ENCODE data around the gene KITLG. TPM values are rescaled to one million over a fixed set of nuclear protein-coding genes. Genes with fewer than 3 reads are reported as not detected.

Gene KITLG
- total RNA-seq, 2 experiments from 2014 or later: not detected

DNA sequence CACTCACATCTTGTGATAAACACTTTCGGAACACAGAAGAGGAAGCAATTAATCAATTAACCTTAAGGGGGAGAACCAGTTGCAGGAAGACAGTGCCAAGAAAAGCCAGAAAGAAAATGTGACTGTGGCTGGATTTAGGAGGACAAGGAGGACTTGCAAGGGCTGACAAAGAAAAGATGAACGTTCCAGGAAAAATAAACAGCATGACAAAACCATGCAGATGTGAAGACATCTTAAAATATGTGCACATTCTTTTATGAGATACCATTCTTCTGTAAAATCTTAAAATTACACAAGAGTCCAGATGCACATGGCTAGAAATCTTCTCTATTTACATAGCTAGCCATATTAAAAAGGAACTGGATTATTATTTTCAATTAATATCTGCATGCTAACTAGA lies 33.4 kb downstream of the KITLG start:
- no peaks in the 10 kb centered on the region for H3K9me2 ChIP-seq (ENCODE audit: insufficient read depth, low read length)
- intact Hi-C loops (cut with micrococcal nuclease; ENCODE audit: unreplicated experiment): no loop called here
- H3K36me3 ChIP-seq (ENCODE audit: insufficient read depth, low read length): no peaks in the 10 kb centered on the region
- no peak overlapping the region for H2AFZ ChIP-seq (ENCODE audit: low read length)
- H3K4me1 ChIP-seq (ENCODE audit: insufficient read depth, low read length, poor library complexity, severe bottlenecking): no peaks in the 10 kb centered on the region
- no peaks in the 10 kb centered on the region for H3K79me2 ChIP-seq (ENCODE audit: insufficient read depth, low read depth, low read length)
- BruUV-seq (replicated peaks): no TSS peak
- DNase-seq (ENCODE audit: low spot score): no peak
- CTCF ChIA-PET (ENCODE audit: unreplicated experiment): no interaction called here
- no peak overlapping the region for H3K4me3 ChIP-seq (ENCODE audit: low read depth, low read length, poor library complexity, severe bottlenecking)
- POLR2A ChIA-PET: interaction anchor here (0.6 kb wide), 1 partner anchor 32 kb away, joined by 3 read pairs; no protein-coding TSS in a partner anchor
- H3K27ac ChIP-seq (ENCODE audit: low read depth, low read length, poor library complexity, severe bottlenecking): no peak overlapping the region
- TF ChIP-seq EZH2phosphoT487 (IDR thresholded peaks at IDR 0.05; ENCODE audit: borderline replicate concordance, low read depth, low read length): no peak
- TF ChIP-seq, protein P1, sequence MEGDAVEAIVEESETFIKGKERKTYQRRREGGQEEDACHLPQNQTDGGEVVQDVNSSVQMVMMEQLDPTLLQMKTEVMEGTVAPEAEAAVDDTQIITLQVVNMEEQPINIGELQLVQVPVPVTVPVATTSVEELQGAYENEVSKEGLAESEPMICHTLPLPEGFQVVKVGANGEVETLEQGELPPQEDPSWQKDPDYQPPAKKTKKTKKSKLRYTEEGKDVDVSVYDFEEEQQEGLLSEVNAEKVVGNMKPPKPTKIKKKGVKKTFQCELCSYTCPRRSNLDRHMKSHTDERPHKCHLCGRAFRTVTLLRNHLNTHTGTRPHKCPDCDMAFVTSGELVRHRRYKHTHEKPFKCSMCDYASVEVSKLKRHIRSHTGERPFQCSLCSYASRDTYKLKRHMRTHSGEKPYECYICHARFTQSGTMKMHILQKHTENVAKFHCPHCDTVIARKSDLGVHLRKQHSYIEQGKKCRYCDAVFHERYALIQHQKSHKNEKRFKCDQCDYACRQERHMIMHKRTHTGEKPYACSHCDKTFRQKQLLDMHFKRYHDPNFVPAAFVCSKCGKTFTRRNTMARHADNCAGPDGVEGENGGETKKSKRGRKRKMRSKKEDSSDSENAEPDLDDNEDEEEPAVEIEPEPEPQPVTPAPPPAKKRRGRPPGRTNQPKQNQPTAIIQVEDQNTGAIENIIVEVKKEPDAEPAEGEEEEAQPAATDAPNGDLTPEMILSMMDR (conservative IDR thresholded peaks at IDR 0.05; ENCODE audit: low read length): no peak
- H3K9me3 ChIP-seq (ENCODE audit: low read length): no peaks in the 10 kb centered on the region
- no peaks in the 10 kb centered on the region for H4K20me1 ChIP-seq (ENCODE audit: insufficient read depth, low read length)
- H3K4me2 ChIP-seq (ENCODE audit: low read length): no peak overlapping the region

DNA sequence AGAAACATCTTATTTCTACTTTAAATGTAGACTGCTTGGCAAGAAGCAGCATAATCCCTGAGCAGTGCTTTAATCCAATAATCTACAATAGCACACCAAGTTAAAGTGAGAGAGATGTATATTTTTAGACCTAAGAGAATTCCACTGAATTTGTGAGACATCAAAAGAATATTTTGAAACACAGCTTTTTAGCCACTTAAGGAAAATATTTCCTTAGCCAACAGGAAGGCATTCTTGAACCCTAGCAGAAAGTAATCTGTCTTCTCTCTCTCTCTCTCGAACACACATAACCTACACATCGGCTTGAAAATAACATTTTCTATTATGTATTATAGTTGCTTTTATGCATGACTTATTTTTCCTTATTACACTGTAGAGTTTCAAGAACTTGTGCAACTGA lies 34.0 kb downstream of the KITLG start:
- BruUV-seq (replicated peaks): no TSS peak
- no peak overlapping the region for H3K4me2 ChIP-seq (ENCODE audit: low read length)
- no peaks in the 10 kb centered on the region for H3K9me2 ChIP-seq (ENCODE audit: insufficient read depth, low read length)
- no peak for DNase-seq (ENCODE audit: low spot score)
- TF ChIP-seq EZH2phosphoT487 (IDR thresholded peaks at IDR 0.05; ENCODE audit: borderline replicate concordance, low read depth, low read length): no peak
- TF ChIP-seq, protein P1 (conservative IDR thresholded peaks at IDR 0.05; ENCODE audit: low read length): no peak
- intact Hi-C loops (cut with micrococcal nuclease; ENCODE audit: unreplicated experiment): no loop called here
- no peaks in the 10 kb centered on the region for H3K36me3 ChIP-seq (ENCODE audit: insufficient read depth, low read length)
- CTCF ChIA-PET (ENCODE audit: unreplicated experiment): no interaction called here
- no peaks in the 10 kb centered on the region for H4K20me1 ChIP-seq (ENCODE audit: insufficient read depth, low read length)
- no peaks in the 10 kb centered on the region for H3K79me2 ChIP-seq (ENCODE audit: insufficient read depth, low read depth, low read length)
- H3K27ac ChIP-seq (ENCODE audit: low read depth, low read length, poor library complexity, severe bottlenecking): no peak overlapping the region
- H3K4me3 ChIP-seq (ENCODE audit: low read depth, low read length, poor library complexity, severe bottlenecking): no peak overlapping the region
- POLR2A ChIA-PET: no interaction called here
- no peak overlapping the region for H2AFZ ChIP-seq (ENCODE audit: low read length)
- no peaks in the 10 kb centered on the region for H3K4me1 ChIP-seq (ENCODE audit: insufficient read depth, low read length, poor library complexity, severe bottlenecking)
- H3K9me3 ChIP-seq (ENCODE audit: low read length): no peaks in the 10 kb centered on the region

DNA sequence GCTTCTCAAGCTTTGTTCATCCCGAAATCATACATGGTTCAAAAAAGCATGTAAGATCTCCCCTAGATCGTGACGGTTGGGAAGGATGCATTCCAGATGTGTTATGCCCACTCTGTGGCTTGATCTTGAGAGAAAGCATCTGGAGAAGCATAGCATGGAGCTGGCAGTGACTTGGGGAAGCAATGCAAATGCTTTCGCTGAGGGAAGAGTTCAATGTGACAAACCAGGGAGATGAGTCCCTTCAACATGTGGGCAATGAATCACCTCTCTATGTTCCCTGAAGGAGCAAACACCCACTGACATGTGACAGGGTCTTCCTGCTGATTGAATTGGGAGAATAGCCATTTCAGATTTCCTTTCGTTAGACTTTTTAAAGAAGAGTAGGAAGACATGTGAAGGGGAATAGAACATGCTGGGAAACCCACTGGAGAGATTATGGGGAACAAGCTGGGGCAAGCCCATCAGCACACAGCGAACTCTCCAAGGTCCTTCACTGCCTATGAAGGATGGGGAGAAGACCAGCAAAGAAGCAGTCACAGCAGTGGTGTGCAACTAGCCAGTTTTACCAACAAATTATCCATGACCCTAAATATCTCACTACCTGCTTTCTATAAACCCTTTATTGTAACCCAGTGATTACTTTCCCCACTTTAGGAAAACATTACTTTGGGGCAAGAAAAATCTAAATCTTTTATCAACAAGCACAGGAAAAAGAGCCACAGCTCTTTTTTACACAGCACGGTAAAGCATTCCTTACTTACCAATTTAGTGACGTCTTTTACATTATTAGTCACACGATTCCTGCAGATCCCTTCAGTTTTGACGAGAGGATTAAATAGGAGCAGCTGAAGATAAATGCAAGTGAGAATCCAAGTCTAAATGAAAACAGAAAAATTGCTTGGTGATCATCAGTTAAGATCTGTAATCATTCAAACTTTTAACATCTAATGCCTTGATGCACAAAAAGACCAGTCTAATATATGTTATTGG lies 35.0 kb downstream of the KITLG start:
- H3K79me2 ChIP-seq (ENCODE audit: insufficient read depth, low read depth, low read length): no peaks in the 10 kb centered on the region

More for the DNA sequence above, 35.0 kb downstream of the KITLG start:
- H3K4me2 ChIP-seq (ENCODE audit: low read length): no peak overlapping the region
- BruUV-seq (replicated peaks): no TSS peak
- ChIA-PET CTCF (ENCODE audit: unreplicated experiment) (no interaction called here), POLR2A (no interaction called here)
- H3K9me3 ChIP-seq (ENCODE audit: low read length): no peaks in the 10 kb centered on the region
- intact Hi-C loops (cut with micrococcal nuclease; ENCODE audit: unreplicated experiment): no loop called here
- no peak for DNase-seq (ENCODE audit: low spot score)
- H3K9me2 ChIP-seq (ENCODE audit: insufficient read depth, low read length): no peaks in the 10 kb centered on the region
- H3K36me3 ChIP-seq (ENCODE audit: insufficient read depth, low read length): no peaks in the 10 kb centered on the region
- no peak overlapping the region for H3K4me3 ChIP-seq (ENCODE audit: low read depth, low read length, poor library complexity, severe bottlenecking)
- TF ChIP-seq EZH2phosphoT487 (IDR thresholded peaks at IDR 0.05; ENCODE audit: borderline replicate concordance, low read depth, low read length): no peak
- TF ChIP-seq, protein P1 (conservative IDR thresholded peaks at IDR 0.05; ENCODE audit: low read length): no peak
- H3K27ac ChIP-seq (ENCODE audit: low read depth, low read length, poor library complexity, severe bottlenecking): no peak overlapping the region
- no peaks in the 10 kb centered on the region for H4K20me1 ChIP-seq (ENCODE audit: insufficient read depth, low read length)
- H2AFZ ChIP-seq (ENCODE audit: low read length): no peak overlapping the region
- no peaks in the 10 kb centered on the region for H3K4me1 ChIP-seq (ENCODE audit: insufficient read depth, low read length, poor library complexity, severe bottlenecking)

All from OCI-LY7 (cell line).